GM19463 (cell line): ENCODE data around the gene SLC66A1.

Experiments
- ATAC-seq: cut with Tn5 transposase; IDR thresholded peaks from one replicate; pipeline ENCODE4 v1.9.1; 2021; ENCODE audit warnings: mild to moderate bottlenecking, moderate library complexity; ENCODE audit not compliant: unreplicated experiment

SLC66A1 gene

GRCh38 chr1:19360432-19360831 lies 48.3 kb downstream of the SLC66A1 start:
- no peak for ATAC-seq

- no peak for ATAC-seq
These were observed 48.9 kb downstream of the SLC66A1 start for GRCh38 chr1:19360843-19361610.

DNA sequence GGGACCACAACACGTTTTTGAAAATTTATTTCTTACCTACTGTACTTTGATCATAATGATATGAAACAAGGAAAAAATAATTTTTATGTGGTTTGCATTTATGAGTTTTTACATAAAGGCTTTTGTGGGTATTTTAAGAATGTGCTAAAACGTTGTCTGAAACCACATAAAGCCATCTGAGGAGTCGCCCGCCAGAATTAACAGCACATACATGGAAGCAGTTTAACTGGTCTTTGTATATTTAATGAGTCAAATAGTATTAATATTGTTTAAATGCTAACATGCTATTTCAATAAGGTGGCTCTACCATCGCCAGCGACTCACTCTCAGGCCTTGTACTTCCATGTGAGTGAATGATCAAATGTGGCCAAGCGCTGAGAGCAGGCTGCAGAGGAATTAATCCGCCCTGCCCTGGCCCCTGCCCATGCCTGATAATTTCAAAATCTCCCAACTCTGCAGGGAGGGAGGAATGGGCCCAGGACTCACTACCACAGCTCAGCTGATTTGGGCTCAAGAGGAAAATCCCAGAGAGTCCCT lies 49.6 kb downstream of the SLC66A1 start:
- no peak for ATAC-seq

- no peak for ATAC-seq
These were observed 51.5 kb downstream of the SLC66A1 start for GRCh38 chr1:19363536-19364152.

GRCh38 chr1:19365721-19366120 lies 53.6 kb downstream of the SLC66A1 start:
- ATAC-seq: no peak

DNA sequence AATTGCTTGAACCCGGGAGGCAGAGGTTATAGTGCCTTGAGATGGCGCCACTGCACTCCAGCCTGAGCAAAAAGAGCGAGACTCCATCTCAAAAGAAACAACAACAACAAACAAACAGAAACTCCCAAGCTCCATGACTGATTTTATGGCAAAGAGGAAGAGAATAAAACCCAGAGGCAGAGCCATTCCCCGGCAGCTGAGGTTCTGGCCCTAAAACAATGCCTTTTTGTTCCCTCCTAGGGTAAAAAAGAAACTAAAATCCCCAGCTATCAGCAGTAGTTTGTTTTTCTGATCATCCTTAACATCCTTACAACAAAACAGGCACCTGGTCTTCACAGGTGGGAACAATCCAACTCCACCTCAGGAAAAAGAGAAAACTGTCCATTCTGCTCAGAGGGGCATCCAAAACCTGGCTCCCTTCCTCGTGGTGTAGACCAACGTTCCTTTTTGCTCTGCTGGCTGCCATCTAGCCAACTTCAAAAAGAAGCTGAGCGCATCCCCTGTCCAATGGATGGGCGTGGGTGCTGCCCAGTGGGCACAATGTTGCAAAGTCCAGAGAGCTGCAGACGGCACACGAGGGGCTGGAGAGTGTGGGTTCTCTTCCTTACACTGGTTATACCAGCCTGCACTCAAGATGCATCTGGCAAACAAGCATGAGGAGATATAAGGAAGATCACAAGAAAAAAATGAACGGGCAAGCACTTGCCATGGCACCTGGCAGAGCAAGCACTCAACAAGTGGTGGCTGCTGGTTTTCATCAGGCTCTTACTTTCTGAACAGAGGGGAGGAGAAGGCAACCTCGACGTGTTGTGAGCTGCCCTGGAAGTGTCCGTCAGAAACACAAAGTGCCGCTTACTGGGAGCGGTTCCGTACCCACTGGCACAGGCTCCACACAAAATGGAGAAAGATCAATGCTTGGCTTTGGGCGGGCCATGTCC lies 54.7 kb downstream of the SLC66A1 start:
- no peak for ATAC-seq

DNA sequence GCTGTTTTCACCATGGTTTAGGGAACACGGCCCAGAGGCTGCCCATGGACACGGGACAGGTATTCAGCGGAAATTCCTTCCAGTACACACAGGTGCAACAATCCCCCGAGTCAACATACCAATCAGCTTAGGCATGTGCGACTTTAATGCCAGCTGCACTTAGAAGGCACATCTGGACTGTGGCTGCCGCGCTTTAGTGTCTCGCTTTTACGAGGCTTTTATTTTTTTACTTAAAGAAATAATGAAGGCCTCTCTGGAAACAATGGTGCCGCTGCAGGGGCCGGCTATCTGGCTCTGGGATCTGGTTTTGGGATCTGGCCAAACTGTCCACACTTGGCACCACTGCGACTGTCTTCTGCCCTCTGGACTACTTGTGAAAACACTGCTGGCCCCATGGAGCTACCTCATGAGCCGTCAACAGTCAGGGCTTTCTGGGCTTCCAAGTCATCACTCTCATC lies 55.5 kb downstream of the SLC66A1 start:
- ATAC-seq: no peak

DNA sequence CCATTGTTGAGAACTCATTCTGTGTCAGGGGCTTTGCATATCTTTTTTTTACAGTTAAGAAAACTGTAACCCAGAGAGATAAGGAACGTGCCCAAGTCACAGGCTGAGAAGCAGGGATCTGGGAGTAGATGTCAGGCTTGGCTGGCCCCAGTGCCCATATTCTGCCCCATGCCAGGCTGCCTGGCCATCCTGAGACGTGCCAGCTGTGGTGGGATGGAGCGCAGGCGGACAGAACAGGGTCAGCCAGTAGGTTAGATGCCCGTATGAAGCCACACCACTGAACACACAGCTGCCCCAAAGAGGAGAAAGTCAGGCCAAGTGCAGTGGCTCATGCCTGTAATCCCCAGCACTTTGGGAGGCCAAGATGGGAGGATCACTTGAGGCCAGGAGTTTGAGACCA lies 55.9 kb downstream of the SLC66A1 start:
- ATAC-seq: no peak

DNA sequence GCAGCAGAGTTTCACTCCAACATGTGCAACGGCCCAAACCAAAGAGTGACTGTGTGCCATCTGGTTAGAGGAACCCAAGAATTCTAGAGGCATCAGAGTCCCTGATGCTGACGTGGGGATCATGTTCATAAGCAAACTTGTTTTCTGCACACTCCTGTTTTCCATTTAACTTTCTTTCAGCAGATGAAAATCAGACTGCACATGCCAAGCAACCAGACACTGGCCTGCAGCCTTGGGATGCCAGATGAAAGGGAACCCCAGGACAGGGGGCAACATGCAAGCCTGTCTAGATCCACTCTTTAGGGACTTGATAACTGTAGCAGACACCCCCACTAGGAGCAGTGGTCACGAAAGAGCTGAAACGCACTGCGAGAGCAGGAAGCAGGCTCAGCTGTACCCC lies 56.8 kb downstream of the SLC66A1 start:
- no peak for ATAC-seq

DNA sequence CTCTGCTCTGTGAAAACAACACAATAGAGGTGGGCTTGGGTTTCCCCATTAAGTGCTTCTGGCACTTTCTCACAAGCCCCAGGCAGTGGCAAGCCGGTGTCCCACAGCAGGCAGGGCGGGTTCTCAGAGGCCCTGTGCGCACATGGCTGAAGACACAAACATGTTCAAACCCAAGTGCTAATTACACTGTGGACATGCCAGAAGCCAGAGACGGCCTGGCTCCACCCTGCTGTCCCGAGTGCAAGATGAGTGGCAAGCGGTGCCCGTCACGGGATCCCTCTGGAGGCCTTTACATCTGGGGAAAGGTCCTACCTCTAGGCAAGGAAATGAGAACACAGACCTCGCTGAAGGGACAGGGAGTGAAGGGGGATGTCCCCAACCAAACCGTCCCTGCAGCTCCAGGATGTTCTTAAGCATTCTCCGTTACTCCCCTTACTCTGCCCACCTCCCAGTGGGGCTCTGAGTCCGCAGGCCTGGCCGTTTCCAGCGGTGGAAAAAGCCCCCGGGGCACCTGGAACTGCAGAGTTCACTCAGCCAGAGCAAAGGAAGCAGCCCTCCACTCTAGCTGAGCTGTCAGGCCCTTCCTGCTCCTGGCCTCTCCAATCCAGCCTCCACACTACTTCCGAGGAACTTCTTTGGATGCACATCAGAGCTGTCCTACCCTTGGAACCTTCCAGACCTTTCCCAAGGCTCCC lies 57.4 kb downstream of the SLC66A1 start:
- ATAC-seq: no peak

GRCh38 chr1:19370453-19371170 lies 58.5 kb downstream of the SLC66A1 start:
- no peak for ATAC-seq

- no peak for ATAC-seq
These were observed 59.4 kb downstream of the SLC66A1 start for GRCh38 chr1:19371226-19372135.

GRCh38 chr1:19372136-19372514 lies 60.0 kb downstream of the SLC66A1 start:
- no peak for ATAC-seq

- ATAC-seq: no peak
These were observed 60.5 kb downstream of the SLC66A1 start for GRCh38 chr1:19372602-19373001.

GRCh38 chr1:19373211-19374082 lies 61.3 kb downstream of the SLC66A1 start:
- no peak for ATAC-seq

- no peak for ATAC-seq
These were observed 62.1 kb downstream of the SLC66A1 start for GRCh38 chr1:19374083-19374801.

- no peak for ATAC-seq
These were observed 62.8 kb downstream of the SLC66A1 start for GRCh38 chr1:19374926-19375325.
